GM19351 (cell line): Measurements from ENCODE around the gene PITPNM1.

Source experiments
- ATAC-seq: cut with Tn5 transposase; IDR thresholded peaks from one replicate; pipeline ENCODE4 v1.9.1; 2021; ENCODE audit warnings: mild to moderate bottlenecking, moderate library complexity; ENCODE audit not compliant: unreplicated experiment

PITPNM1 gene

GRCh38 chr11:67448220-67448609, 56.9 kb downstream of the PITPNM1 start:
- ATAC-seq = no peak

- no peak for ATAC-seq
Observed at GRCh38 chr11:67445515-67445914, 59.6 kb downstream of the PITPNM1 start.

DNA sequence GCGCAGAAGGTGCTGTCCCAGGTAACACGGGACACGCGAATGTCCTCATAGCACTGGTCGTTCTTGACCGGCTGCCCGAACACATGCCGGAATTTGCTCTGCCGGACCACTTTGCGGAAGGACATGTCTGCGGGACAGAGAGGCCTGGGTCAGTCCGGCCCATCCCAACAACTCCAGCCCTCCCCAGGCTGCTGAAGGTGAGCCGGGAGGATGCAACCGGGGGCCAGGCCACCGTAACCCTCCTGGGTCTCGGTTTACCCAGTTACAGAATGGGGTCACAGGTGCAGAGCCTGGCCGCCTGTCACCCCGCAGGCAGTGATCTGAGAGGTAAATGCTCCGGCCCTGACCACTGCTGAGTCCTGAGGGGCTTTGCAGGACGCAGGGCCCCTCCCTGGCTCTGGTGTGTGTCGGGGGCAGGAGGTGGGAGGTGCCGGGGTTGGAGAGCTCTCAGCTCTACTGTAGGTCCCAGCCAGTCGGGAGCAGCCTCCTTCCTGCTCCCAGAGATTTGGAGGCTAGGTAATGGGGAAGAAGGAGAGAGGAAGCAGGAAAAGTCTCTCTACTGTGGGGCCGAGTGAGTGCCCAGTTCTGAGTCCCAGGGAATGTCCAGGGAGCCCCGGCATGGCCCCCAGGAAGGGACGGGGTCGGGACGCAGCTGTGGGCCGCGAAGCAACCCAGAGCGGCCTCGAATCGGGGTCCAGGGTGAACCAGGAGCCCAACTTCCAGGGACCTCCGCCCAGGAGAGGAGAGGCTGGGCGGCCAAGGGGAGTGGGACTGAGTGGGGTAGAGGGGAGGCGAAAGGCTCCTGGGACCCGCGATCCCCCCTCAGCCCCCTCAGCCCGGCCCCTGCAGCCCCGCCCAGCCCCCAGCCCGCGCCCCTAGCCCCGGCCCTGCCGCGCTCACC, 62.4 kb downstream of the PITPNM1 start:
- no peak for ATAC-seq
